ENCODE data around the gene CYB5R2.
"Not testable (repeated sequence)": the region's sequence is repeated elsewhere in the genome, so short reads cannot be mapped to it uniquely, and the experiment has no call there.

Gene CYB5R2

DNA sequence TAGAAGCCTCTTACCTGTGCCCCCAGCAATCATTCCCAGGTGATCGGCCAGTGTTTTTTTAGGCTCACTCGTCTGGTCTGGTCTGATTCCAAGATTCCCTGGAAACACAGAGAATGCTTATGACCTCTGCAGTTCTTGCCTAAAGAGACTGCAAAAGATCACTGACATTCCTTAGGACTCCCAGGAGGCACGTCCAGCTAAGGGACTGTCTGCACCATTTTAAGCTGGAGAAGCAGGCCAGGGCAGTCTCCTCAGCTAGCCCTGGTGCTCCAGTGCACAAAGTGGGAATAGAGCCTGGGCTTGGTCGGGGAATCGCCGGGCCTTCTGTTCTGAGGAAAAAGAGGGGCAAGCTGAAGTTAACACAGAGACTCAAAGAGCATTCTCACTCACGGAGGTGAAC is 4.8 kb downstream of the CYB5R2 start:
- no peak for DNase-seq

DNA sequence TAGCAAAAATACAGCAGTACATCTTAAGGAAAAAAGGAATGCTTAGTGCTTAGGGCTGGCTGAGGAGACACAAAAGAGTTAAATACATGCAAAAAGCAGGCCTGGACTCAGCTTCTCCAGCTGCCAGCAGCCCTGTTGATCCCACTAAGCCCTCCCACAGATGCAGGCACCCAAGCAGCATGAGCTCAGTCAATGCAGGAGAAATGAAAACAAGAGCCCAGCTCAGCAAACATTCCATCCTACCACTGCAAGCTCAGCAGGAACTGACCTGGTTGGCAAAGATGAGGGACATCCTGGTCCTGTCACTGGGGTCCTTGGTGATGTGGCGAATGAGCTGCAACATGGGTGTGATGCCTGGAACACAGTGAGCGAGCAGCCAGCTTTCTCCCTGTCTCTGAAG is 5.8 kb downstream of the CYB5R2 start:
- no peak for DNase-seq

DNA sequence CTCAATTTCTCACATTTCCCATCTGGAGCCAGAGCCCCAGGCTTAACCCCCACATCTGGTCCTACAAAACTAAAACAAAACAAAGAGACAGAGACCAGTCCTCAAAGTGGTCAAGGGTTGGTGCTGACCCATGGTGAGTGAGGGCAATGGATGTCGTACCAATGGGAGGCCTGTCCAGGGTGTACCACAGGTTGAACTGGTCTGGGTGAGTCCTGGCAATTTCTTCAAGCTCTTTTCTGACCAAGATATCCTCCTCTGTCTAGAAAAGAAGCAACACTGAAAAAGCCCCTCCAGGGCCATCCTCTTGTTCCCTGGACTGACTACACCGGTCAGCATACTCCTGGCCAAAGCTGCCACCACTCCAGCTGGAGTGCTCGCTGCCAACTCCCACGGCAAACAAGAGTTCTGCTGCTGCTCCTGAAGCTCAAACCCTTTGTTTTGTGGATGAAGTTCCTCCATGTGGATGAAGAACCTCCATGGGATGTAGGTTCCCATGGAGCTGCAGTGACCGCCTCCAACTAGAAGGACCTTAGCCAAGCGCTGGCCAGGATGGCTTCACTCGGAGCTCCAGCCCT is 6.9 kb downstream of the CYB5R2 start:
- no peak for DNase-seq

GRCh38 chr11:7665473-7666291 is 7.6 kb downstream of the CYB5R2 start:
- DNase-seq: peak; percentile 49 to 55

- DNase-seq: no peak
These were observed 8.4 kb downstream of the CYB5R2 start for GRCh38 chr11:7664867-7665266.

GRCh38 chr11:7663531-7663930 is 9.8 kb downstream of the CYB5R2 start:
- not testable (repeated sequence) for DNase-seq

GRCh38 chr11:7657306-7658025 is 15.8 kb downstream of the CYB5R2 start:
- no peak for DNase-seq

DNA sequence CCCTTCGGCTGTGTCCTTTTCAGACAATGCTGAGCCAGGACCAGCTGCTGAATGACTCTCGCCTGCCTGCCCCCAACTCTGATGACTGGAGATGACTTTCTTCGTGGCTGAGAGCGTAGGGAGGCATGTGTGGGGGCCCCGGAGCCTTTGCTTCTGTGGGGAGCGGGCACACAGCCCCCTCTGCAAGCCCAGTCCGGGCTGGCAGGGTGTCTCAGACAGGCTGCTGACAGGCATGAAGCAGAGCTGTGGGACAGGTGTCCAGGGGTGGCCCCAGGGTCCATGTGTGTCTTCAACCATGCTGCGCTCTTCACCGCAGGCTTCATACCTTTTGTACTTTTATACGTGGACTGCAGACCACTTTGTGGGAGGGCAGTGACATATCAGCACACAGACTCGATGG is 16.6 kb downstream of the CYB5R2 start:
- DNase-seq: no peak

DNA sequence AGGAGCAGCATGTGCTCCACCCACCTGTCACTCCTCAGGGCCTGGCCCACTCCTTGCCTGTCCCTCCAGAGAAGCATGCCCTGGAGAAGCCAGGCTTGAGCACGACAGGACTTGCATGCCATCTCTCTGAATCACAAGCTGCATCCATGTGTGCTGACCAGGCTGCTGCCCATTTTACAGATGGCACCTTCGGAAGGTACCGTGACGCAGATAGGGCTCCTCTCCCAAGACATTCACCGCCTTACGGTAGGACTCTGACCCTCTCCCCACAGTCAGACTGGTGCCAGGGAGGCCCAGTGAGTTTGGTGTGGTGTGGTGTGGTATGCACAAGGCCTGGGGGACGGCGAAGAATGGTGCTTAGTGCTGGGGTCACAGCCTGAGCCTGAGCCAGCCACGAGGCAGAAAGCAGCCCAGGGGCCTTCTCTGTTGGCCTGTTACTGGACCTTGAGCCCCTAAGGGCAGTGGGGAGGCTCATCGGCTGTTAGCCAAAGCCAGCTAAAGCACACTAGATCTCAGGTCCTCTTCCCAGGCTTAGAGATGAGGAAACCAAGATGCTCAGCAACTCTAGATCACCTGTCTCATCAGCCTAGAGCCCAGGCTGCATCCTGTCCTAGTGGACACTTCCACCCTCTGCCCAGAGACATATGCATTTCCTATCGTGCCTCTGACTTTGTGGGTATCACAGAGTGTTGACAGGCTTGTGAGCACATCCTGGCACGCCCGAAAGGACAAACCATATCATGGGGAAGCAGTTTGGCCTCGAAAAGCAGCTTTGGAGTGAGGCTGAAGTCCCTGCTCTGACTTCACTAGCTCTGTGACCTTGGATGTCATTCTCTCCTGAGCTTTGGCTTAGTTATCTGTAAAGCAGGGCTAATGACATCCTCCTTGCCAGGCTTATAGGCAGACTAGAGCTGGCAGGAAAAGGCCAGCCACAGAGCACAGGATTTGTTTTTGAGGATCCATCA is 17.8 kb downstream of the CYB5R2 start:
- no peak for DNase-seq

DNA sequence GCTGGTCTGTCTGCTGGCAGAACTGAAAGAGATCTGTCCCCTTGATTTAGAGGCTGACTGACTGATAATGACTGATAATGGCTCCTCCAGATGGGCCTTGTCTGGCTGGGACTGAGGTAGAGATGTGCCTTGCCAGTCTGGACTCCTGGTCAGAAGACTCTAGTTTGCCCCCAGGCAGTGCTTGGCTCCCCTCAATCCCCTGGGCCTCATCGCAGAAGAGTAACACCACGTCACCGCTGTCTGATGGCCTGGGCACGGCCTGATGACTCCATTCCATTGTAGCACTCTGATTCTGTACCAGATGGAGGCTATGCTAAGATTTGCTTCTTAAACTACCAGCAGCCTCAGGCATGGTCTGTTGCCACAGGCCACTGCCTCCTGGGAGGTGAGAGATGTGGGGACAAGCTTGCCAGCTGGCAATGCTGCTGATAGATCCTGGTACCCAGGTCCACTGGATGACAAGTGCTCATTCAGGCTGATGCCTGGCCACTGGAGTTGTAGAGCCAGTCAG is 19.1 kb downstream of the CYB5R2 start:
- DNase-seq: no peak

GRCh38 chr11:7651700-7652099 is 21.6 kb downstream of the CYB5R2 start:
- no peak for DNase-seq

- DNase-seq: no peak
These were observed 22.2 kb downstream of the CYB5R2 start for GRCh38 chr11:7651140-7651551.

DNA sequence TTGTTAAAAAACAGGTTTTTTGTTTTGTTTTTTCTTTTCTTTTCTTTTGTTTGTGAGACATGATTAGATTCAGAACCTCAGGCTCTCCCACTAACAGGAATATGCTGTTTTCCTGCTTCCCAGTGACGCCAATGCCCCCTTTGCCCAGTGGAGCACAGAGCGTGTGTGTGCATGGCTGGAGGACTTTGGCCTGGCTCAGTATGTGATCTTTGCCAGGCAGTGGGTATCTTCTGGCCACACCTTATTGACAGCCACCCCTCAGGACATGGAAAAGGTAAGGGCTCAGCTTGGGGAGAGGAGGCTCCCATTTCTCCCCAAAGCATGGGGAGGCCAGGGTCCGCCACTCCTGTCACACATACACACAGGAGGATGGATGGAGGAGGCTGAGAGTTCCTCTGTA is 25.0 kb downstream of the CYB5R2 start:
- DNase-seq: no peak

- no peak for DNase-seq
These were observed 26.4 kb downstream of the CYB5R2 start for GRCh38 chr11:7646866-7647265.

GRCh38 chr11:7645206-7645605 is 28.1 kb downstream of the CYB5R2 start:
- DNase-seq: no peak

GRCh38 chr11:7643314-7643713 is 30.0 kb downstream of the CYB5R2 start:
- DNase-seq: no peak

DNA sequence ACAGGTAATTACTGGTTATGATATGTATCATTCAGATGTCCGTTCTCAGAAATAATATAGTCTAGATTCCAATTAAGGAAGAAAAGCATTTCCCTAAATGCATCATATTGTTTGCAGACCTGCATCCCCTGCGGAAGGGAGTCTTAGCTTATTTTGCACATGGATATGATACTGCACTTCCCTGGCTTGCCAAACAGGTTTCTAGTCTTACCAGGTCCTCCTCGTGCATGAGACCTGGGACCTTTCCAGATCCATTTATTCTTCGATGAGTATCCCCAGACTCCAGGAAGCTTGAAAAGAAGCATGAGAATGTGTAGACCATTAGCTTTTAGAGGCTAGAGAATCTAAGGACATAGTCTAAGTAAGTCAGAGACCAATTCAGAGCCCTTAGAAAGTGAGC is 30.6 kb downstream of the CYB5R2 start:
- DNase-seq: no peak

DNA sequence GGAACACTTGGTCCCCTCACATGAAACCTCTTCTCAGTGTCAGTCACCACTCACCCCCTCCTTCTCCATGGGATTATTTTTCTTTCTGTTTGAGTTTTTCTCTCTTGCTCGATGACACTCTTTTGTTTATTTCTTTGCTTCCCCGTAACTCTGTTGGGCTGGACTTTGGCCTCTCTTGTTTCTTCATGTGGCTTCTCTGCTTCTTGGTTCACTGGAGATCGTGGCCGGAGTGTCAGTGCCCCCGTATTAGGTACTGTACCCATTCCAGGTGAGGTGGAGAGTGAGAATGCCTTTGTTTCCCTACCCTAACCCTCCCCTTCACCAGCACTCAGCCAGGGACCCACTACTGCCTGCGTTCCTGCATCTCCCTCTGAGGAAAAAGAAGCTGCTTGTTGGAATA is 32.5 kb downstream of the CYB5R2 start:
- no peak for DNase-seq

DNA sequence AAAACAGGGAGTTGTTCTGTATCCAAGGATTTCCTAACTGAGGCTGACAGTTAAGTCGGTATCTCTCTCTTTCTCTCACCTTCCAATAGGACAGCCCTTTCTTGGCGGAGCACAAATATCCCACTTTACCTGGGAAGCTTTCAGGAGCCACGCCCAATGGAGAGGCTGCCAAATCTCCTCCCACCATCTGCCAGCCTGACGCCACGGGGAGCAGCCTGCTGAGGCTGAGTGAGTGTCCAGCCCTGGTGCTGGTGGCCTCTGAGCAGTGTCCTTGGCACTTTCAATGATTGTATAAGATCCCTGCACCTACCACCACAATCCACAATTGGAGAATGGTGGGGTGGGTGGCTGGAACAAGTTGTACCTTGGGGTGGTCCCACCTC is 33.7 kb downstream of the CYB5R2 start:
- no peak for DNase-seq

- no peak for DNase-seq
These were observed 34.3 kb downstream of the CYB5R2 start for GRCh38 chr11:7638710-7639642.

DNA sequence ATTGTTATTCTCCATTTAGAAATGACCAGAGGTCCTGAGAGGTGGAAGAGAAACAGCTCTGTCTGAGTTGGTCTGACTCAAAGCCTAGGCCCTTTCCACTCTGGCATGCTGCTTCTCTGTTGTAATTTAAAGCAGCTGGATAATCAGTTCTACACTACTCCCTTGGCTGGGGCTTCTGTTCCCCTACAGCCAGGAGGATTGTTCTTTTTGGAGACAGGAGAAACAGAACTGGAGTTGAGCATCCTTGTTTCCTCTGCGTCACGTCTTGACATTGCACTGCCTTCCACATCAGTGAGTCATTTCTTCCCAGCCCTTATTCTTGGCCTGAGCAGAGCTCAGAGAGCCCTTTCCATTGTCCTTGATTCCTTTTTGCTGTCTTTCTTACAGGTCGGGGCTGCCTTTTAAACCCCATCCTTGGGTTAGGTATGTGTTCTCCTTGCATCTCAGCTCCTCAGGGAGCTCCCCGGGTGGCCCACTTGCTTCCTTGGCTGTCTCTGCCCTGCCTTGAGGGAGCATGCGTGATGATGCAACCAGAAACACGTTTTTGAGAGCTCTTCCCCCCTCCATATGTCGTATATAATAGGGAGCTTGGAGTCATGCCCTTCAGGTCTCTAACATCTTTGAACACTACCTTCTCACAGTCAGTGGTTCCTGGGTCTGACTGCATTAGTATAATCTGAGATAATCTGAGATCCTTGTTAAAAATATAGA is 35.7 kb downstream of the CYB5R2 start:
- no peak for DNase-seq

Measured in activated CD4-positive, alpha-beta T cell treated with anti-CD3 and anti-CD28 coated beads, Interleukin-2, amount 50 U/mL, for 4 hours (primary cell).